DMS 273 (cell line): ENCODE data around the gene GALNT9.
"Not testable (repeated sequence)": the region's sequence is repeated elsewhere in the genome, so short reads cannot be mapped to it uniquely, and the experiment has no call there.

Experiments
- DNase-seq: peaks from one replicate; lab custom pipeline; 2025; ENCODE audit not compliant: unreplicated experiment; lab: John Stamatoyannopoulos, UW

The GALNT9 gene

GRCh38 chr12:132329036-132329719 is at the start of gene GALNT9:
TSS of gene GALNT9 (minus strand) at chr12:132329589. CDS start at chr12:132329203, 386 bp downstream.
- DNase-seq, result peak; percentile 21

GRCh38 chr12:132379057-132379456 is 49.7 kb upstream of the GALNT9 start:
- DNase-seq, result not testable (repeated sequence)

GRCh38 chr12:132377147-132377546 is 47.8 kb upstream of the GALNT9 start:
- DNase-seq, result no peak

DNA sequence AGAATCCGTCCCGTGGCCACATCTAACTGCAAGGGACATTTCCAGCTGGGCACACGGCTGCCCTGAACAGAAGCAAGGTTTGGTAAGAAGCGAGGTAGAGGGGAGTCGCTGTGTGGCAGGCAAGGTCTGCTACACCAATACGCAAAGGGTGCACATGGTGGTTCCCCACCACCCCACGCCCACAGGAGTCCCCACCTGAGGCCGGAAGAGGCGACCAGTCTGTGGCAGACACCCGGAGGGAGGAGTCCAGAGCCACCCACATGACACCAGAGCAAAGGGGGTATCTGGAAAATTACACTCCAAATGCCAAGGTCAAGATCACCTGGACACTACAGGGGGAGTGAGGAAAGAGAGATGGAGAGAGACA is 47.1 kb upstream of the GALNT9 start:
- DNase-seq, result no peak

DNA sequence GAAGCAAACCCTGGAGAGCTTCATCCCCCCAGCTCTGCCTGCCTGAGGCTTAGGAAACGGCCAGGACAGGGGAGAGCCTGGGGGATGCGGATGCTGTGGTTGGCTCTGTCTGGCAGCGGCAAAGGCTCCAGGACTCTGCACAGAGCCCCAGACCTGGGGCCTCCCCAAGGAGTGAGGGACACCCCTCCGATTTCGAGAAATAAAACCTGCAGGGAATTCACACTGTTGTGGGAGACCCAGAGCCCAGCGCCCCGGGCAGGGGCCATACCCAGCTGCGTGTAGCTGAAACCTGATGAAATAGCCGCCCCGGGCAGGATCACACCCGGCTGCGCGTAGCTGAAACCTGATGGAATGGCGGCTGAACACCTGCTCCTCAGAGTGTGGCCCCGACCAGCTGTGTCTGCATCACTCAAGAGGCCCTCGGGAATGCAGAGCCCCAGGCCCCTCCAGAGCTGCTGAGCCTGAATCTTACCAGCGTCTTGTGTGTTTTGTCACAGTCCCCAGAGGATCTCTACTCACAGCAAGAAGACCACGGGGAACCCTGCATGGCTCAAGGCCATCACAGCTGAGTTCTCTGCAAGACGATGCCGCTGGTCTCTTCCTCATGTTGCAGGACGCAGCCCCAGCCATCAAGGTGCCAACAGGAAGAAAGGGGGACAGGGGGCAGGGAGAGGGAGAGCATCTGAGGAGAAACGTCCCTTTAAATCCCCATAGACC is 46.5 kb upstream of the GALNT9 start:
- no peak for DNase-seq

GRCh38 chr12:132374612-132375445 is 45.4 kb upstream of the GALNT9 start:
- DNase-seq, result no peak

GRCh38 chr12:132373901-132374611 is 44.7 kb upstream of the GALNT9 start:
- DNase-seq, result peak; percentile 40

DNA sequence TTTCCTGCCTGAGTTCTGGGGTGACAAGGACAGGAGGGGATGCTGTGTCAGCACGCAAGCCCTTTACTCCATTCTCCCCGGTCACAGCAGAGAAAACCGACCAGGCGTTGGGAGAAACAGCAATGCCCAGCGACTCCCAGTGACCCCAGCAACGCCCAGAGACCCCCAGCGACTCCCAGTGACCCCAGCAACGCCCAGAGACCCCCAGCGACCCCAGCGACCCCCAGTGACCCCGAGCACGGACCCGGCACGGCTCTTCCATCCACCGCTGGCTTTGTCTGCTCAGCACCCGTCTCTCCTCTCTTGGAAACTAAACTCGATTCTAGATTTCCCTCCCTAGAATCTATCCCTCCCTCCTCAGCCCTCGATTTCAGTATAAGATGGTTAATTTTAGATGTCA is 38.5 kb upstream of the GALNT9 start:
- DNase-seq, result no peak

DNA sequence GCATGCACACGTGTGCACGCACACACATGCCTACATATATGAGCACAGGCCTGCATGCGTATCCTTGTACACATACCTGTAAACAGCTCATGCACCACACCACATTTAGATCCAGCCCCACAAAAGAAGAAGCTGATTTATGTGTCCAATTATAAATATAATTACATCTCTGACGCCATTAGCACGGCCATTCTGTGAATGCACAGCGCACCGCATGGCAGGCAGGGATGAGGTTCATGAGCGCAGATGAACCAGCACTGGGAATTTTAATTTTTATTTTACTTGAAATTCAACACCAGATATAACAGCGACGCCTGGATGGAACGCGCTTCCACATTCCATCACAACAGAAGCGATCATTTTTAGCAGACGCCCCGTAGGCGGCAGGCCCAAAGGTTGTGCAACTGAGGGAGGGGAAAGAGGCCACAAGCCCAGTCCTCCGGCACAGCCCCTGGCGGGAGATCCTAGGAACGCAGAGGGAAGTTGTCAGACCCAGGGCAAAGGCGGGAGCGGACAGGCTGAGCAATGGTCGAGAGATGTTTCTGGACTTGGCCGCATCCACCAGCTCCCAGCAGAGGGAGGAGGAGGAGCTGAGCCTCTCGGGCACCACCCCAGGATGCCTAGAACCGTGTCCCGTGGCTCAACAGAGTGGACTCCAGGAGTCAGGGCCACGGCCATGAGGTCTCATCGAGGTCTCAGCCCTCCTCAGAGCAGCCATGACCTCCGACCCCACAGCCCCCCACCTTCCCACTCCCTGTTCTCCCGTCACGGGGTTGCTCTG is 37.9 kb upstream of the GALNT9 start:
- no peak for DNase-seq

DNA sequence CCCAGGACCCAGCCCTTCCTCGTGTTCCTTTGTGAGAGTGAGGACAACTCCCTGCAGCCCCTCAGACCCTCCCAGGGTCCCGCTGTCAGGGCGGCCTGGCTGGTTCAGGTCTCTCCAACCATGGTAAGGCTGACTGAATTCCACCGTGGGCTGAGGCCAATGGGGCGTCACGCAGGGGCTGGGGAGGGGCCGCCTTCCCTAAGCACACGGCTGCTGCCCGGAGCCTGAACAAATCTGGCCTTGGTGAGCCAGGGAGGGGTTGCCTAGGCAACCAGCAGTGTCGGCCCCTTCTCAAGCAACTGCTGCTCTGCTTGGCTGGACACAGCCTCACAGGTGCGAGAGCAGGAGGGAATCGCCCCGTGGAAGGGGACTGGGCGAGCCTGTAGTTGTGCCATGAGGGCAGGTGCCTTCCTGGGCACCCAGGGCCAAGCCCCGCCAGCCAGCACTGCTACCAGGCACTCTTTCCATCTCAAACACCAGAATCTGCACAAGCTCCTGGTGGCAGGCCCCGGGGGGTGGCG is 37.0 kb upstream of the GALNT9 start:
- peak; percentile 19 for DNase-seq

DNA sequence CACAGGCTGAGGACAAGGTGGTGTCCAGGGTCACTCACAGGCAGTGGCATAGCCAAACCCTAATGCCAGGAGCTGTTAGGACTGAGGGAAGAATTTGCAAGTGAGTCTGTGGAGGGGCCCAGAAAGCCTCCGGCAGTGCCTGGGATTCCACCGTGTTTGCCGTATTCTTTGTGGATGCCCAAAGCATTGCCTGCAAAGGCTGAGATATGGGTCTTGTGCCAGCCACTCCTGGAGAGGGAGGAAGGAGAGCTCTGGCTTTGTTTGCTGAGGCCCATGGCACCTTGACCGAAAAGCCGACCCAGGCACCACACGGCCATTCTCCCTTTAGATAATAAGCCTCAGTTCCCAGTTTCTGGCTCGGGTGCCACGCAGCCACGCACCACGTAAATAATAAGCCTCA is 35.8 kb upstream of the GALNT9 start:
- no peak for DNase-seq

- no peak for DNase-seq
These were observed 35.0 kb upstream of the GALNT9 start for GRCh38 chr12:132364348-132364902.

DNA sequence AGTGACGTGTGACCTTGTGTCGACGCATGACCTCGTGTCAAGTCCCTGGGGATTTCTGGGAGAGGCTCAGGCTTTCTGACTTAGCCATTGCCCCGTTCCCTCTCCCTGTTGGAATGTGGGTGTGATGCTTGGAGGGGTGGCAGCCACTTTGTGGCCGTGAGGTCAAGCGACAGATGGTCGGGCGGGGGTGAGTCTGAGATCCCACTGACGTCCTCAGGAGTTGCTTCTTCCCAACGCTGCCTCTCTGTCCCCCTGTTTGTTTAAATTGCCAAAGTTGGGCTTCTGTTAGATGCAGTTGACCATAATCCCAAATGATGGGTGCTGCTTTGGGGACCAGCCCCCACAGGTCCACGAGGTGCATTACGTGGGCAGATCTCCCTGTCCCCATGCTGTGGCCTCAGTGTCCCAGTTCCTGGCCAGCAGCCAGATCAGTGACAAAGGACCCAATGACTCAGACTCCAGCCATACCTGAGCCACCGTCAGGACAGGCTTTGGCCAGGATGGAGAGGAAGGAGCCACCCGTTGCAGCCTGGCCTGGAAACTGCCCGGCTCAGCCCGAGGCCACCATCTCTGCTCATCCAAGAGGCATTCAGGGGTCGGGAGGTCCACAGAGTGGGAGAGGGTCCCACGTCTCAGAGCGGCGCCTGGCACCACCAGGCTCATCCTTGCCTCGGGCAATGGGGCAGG is 34.4 kb upstream of the GALNT9 start:
- no peak for DNase-seq

- no peak for DNase-seq
These were observed 33.7 kb upstream of the GALNT9 start for GRCh38 chr12:132362996-132363660.

GRCh38 chr12:132360906-132361777 is 31.8 kb upstream of the GALNT9 start:
- DNase-seq, result no peak

DNA sequence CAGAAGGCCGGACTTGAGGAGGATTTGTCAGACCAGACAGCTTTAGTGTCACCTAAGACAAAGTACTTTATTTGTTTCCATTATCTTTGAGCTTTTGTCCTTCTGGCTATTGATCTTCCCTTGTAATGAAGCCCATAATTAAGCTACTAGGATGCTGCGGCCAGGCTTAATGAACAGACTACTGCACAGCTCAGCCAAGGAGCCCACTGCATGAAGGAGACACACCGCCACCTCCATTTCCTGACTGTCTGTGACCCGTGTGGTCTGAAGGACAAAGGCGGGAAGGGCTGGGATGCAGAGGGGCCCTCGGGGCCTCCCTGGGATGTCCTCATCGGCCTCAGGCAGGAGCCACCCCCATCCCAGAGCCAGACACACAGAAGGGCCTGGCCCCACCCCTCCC is 31.0 kb upstream of the GALNT9 start:
- no peak for DNase-seq

- no peak for DNase-seq
These were observed 30.6 kb upstream of the GALNT9 start for GRCh38 chr12:132359971-132360370.

- DNase-seq, result no peak
These were observed 30.2 kb upstream of the GALNT9 start for GRCh38 chr12:132359551-132359950.
